Caco-2 (cell line): ENCODE data around the gene KLRF1. TPM values are rescaled to one million over a fixed set of nuclear protein-coding genes. Genes with fewer than 3 reads are reported as not detected.

Experiments
- BruUV-seq: library from RNA; stranded (reverse); fragments of 400-500 nt; replicated peaks from 2 replicates; lab custom pipeline; 2021; lab: Mats Ljungman, UMichigan
- CTCF ChIA-PET: fragments of 300-600 bp; sonication (Branson Sonifier 250); formaldehyde crosslinking; loops from one replicate; lab custom pipeline; 2022; ENCODE audit warnings: antibody characterized with exemption; lab: Charles Lee
- POLR2A ChIA-PET: fragments of 300-600 bp; sonication (Branson Sonifier 250); formaldehyde crosslinking; loops from one replicate; lab custom pipeline; 2022; ENCODE audit warnings: antibody characterized with exemption; lab: Charles Lee
- DNase-seq, 2 experiments: peaks; one replicate each; pipeline versions ENCODE4 v3.0.0 to v3.0.0-alpha.2; 2020 to 2022
- H3K27me3 ChIP-seq: replicated peaks from 2 replicates; pipeline ENCODE4 v1.6.0; 2011; ENCODE audit warnings: low read length; ENCODE audit not compliant: control insufficient read depth, insufficient read depth
- H3K36me3 ChIP-seq: 2 replicates; pipeline ENCODE4 v1.5.1; 2011; ENCODE audit warnings: low read length; ENCODE audit not compliant: control insufficient read depth, insufficient read depth
- H3K4me1 ChIP-seq: fragments of 250-450 bp; sonication (Bioruptor Pico); 2 replicates; pipeline ENCODE4 v1.5.1; 2020; ENCODE audit warnings: mild to moderate bottlenecking
- H3K4me3 ChIP-seq: 2 replicates; pipeline ENCODE4 v1.5.1; 2011; ENCODE audit warnings: low read depth, mild to moderate bottlenecking, control low read depth, low read length
- H3K9me3 ChIP-seq: fragments of 250-450 bp; sonication (Bioruptor Pico); 2 replicates; pipeline ENCODE4 v1.5.1; 2020; ENCODE audit warnings: mild to moderate bottlenecking, moderate library complexity
- H3K27ac Mint-ChIP-seq: one replicate; pipeline ENCODE4 v1.8.0; 2022; ENCODE audit warnings: mixed read lengths; ENCODE audit not compliant: unreplicated experiment
- H3K27me3 Mint-ChIP-seq: one replicate; pipeline ENCODE4 v1.8.0; 2022; ENCODE audit warnings: mixed read lengths; ENCODE audit not compliant: insufficient read depth, unreplicated experiment
- H3K36me3 Mint-ChIP-seq: one replicate; pipeline ENCODE4 v1.8.0; 2022; ENCODE audit warnings: mild to moderate bottlenecking, mixed read lengths; ENCODE audit not compliant: insufficient read depth, unreplicated experiment
- H3K4me1 Mint-ChIP-seq: one replicate; pipeline ENCODE4 v1.8.0; 2022; ENCODE audit warnings: low read depth, mixed read lengths; ENCODE audit not compliant: unreplicated experiment
- H3K4me3 Mint-ChIP-seq: one replicate; pipeline ENCODE4 v1.8.0; 2022; ENCODE audit warnings: mild to moderate bottlenecking, moderate library complexity, mixed read lengths; ENCODE audit not compliant: unreplicated experiment
- H3K9me3 Mint-ChIP-seq: one replicate; pipeline ENCODE4 v1.8.0; 2022; ENCODE audit warnings: mixed read lengths; ENCODE audit not compliant: unreplicated experiment
- intact Hi-C: fragments of 100-400 bp; cut with micrococcal nuclease; formaldehyde crosslinking; loops from one replicate; pipeline ENCODE4 v1.10.0; 2022; ENCODE audit not compliant: unreplicated experiment
- total RNA-seq: library from RNA; stranded (reverse); gene quantifications from 2 replicates; pipeline ENCODE4 v1.2.3, GENCODE V29; 2022
- TF ChIP-seq, protein P1 (sequence below), 2 experiments: fragments of 200-600 bp in 1 of 2; IDR thresholded peaks; 1 replicate in 1 of 2; 2 replicates in 1 of 2; pipeline versions ENCODE4 v1.5.1 to v1.8.0; 2011 to 2022; ENCODE audit warnings: antibody characterized with exemption in 1 of 2, control low read depth in 1 of 2, inconsistent platforms in 1 of 2, low read depth in 1 of 2, low read length in 1 of 2, mild to moderate bottlenecking in 1 of 2, moderate library complexity in 1 of 2; ENCODE audit not compliant: insufficient read depth in 1 of 2, severe bottlenecking in 1 of 2, unreplicated experiment in 1 of 2

Gene KLRF1
- total RNA-seq, 1 experiment from 2014 or later, result not detected

DNA sequence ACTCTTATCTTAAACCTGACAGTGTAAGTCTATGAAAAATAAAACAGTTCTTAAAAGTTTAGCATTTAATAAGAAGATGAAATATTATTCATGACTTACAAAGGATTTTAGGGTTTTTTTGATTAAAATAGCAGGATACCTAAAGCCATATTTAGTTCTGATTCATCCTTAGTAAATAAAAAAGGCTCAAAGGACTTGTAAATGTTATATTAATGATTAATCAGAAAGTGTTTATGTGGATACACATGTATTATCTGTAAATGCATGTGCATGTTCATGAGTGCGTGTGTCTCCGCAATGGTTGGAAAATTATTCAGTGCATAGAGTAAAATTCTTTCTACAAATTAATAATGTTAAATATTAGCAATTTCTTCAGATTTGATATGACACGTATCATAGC lies 4.4 kb downstream of the KLRF1 start:
- Mint-ChIP-seq H3K4me3 (no peak overlapping the region), H3K27ac (no peak overlapping the region), H3K9me3 (no peaks in the 10 kb centered on the region), H3K27me3 (peaks cover 5% of the 10 kb centered on the region), H3K4me1 (no peaks in the 10 kb centered on the region), H3K36me3 (no peaks in the 10 kb centered on the region)
- no peaks in the 10 kb centered on the region for H3K27me3 ChIP-seq
- no peak for DNase-seq
- intact Hi-C loops, result no loop called here
- ChIA-PET CTCF (no interaction called here), POLR2A (no interaction called here)
- no TSS peak for BruUV-seq
- no peaks in the 10 kb centered on the region for H3K9me3 ChIP-seq
- H3K36me3 ChIP-seq, result no peaks in the 10 kb centered on the region
- H3K4me3 ChIP-seq, result no peak overlapping the region
- H3K4me1 ChIP-seq, result no peaks in the 10 kb centered on the region
- TF ChIP-seq, protein P1, sequence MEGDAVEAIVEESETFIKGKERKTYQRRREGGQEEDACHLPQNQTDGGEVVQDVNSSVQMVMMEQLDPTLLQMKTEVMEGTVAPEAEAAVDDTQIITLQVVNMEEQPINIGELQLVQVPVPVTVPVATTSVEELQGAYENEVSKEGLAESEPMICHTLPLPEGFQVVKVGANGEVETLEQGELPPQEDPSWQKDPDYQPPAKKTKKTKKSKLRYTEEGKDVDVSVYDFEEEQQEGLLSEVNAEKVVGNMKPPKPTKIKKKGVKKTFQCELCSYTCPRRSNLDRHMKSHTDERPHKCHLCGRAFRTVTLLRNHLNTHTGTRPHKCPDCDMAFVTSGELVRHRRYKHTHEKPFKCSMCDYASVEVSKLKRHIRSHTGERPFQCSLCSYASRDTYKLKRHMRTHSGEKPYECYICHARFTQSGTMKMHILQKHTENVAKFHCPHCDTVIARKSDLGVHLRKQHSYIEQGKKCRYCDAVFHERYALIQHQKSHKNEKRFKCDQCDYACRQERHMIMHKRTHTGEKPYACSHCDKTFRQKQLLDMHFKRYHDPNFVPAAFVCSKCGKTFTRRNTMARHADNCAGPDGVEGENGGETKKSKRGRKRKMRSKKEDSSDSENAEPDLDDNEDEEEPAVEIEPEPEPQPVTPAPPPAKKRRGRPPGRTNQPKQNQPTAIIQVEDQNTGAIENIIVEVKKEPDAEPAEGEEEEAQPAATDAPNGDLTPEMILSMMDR (IDR thresholded peaks at IDR 0.05; ENCODE audit: insufficient read depth in 1 of 2, low read depth in 1 of 2, low read length in 1 of 2, severe bottlenecking in 1 of 2, unreplicated experiment in 1 of 2), result no peak

DNA sequence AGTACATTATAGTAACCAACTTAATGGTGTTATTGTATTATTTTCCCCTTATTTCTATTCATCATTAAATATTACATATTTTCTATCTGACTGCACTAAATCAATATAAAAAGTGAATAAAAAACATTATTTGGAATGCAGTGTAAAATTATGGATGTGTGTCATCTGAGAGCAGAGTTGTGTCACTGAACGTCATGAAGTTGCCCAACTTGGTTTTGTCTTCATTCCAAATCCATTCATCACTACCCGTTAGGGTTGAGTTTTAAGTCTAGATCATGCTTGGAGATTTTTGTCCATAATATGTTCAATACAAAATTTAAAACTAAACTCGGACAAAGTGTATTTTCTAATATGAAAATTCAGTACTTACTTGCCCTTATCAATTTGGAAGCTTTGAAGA lies 16.1 kb downstream of the KLRF1 start:
- Mint-ChIP-seq H3K4me1 (no peaks in the 10 kb centered on the region), H3K27ac (no peak overlapping the region), H3K4me3 (no peak overlapping the region), H3K27me3 (peaks cover 16% of the 10 kb centered on the region), H3K9me3 (no peaks in the 10 kb centered on the region), H3K36me3 (no peaks in the 10 kb centered on the region)
- CTCF ChIA-PET, result no interaction called here
- no peaks in the 10 kb centered on the region for H3K36me3 ChIP-seq
- H3K9me3 ChIP-seq, result no peaks in the 10 kb centered on the region
- no TSS peak for BruUV-seq
- no peak for DNase-seq
- TF ChIP-seq, protein P1 (IDR thresholded peaks at IDR 0.05; ENCODE audit: insufficient read depth in 1 of 2, low read depth in 1 of 2, low read length in 1 of 2, severe bottlenecking in 1 of 2, unreplicated experiment in 1 of 2), result no peak
- no peaks in the 10 kb centered on the region for H3K4me1 ChIP-seq
- intact Hi-C loops, result no loop called here
- no peak overlapping the region for H3K4me3 ChIP-seq
- H3K27me3 ChIP-seq, result no peaks in the 10 kb centered on the region
- POLR2A ChIA-PET, result no interaction called here

DNA sequence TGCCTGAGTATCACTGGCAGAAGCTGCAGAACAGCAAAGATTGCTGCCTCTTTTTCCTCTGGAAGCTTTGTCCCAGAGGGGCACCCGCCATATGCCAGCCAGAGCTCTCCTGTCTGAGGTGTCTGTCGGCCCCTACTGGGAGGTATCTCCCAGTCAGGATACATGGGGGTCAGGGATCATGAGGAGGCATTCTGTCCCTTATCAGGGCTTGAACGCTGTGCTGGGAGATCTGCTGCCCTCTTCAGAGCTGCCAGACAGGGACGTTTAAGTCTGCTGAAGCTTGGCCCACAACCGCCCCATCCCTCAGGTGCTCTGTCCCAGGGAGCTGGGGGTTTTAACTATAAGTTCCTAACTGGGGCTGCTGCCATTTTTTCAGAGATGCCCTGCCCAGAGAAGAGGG lies 21.6 kb downstream of the KLRF1 start:
- TF ChIP-seq, protein P1 (IDR thresholded peaks at IDR 0.05; ENCODE audit: insufficient read depth in 1 of 2, low read depth in 1 of 2, low read length in 1 of 2, severe bottlenecking in 1 of 2, unreplicated experiment in 1 of 2), result no peak
- H3K27me3 ChIP-seq, result no peaks in the 10 kb centered on the region
- H3K4me3 Mint-ChIP-seq, result no peak overlapping the region
- peaks cover 37% of the 10 kb centered on the region for H3K27me3 Mint-ChIP-seq
- no peaks in the 10 kb centered on the region for H3K4me1 Mint-ChIP-seq
- H3K9me3 ChIP-seq, result no peaks in the 10 kb centered on the region; the same call in 1 of the 2 replicates
- H3K4me1 ChIP-seq, result no peaks in the 10 kb centered on the region
- POLR2A ChIA-PET, result no interaction called here
- no peak overlapping the region for H3K27ac Mint-ChIP-seq
- intact Hi-C loops, result no loop called here
- CTCF ChIA-PET, result no interaction called here
- H3K4me3 ChIP-seq, result no peak overlapping the region
- no peak for DNase-seq
- no peaks in the 10 kb centered on the region for H3K36me3 ChIP-seq
- H3K36me3 Mint-ChIP-seq, result no peaks in the 10 kb centered on the region
- BruUV-seq, result no TSS peak
- H3K9me3 Mint-ChIP-seq, result no peaks in the 10 kb centered on the region
